Small intestine (tissue), 7 donors: Measurements from ENCODE around the gene MACF1. TPM values are rescaled to one million over a fixed set of nuclear protein-coding genes. Genes with fewer than 3 reads are reported as not detected.

Source experiments
- DNase-seq, 2 donors: peaks; one replicate each; pipeline versions ENCODE4 v3.0.0 to v3.0.0-alpha.2; 2013
- FAIRE-seq: peaks from 2 replicates; lab custom pipeline; 2012; peaks lifted over from hg19 to GRCh38; lab: Jason Lieb, UNC
- H3K27ac ChIP-seq, 3 donors: one replicate each; pipeline ENCODE4 v1.5.1; 2013; ENCODE audit warnings: low read length in 2 of 3, mild to moderate bottlenecking in 2 of 3, control low read depth in 1 of 3, inconsistent platforms in 1 of 3, low read depth in 1 of 3, moderate library complexity in 1 of 3
- H3K27me3 ChIP-seq, 3 donors: one replicate each; pipeline ENCODE4 v1.6.1; 2013; ENCODE audit warnings: low read length in 3 of 3, inconsistent platforms in 1 of 3; ENCODE audit not compliant: control insufficient read depth in 3 of 3, insufficient read depth in 3 of 3
- H3K36me3 ChIP-seq, 3 donors: one replicate each; pipeline ENCODE4 v1.6.1; 2013; ENCODE audit warnings: low read length in 3 of 3, inconsistent platforms in 1 of 3, low read depth in 1 of 3, mild to moderate bottlenecking in 1 of 3, moderate library complexity in 1 of 3; ENCODE audit not compliant: control insufficient read depth in 3 of 3, insufficient read depth in 2 of 3
- H3K4me1 ChIP-seq, 3 donors: one replicate each; pipeline ENCODE4 v1.6.1; 2013; ENCODE audit warnings: low read length in 2 of 3, inconsistent platforms in 1 of 3, low read depth in 1 of 3, mild to moderate bottlenecking in 1 of 3, moderate library complexity in 1 of 3; ENCODE audit not compliant: control insufficient read depth in 3 of 3, insufficient read depth in 2 of 3
- H3K4me3 ChIP-seq, 3 donors: one replicate each; pipeline ENCODE4 v1.5.1; 2013; ENCODE audit warnings: low read length in 3 of 3, control low read depth in 1 of 3, inconsistent platforms in 1 of 3, low read depth in 1 of 3, mild to moderate bottlenecking in 1 of 3, moderate library complexity in 1 of 3
- H3K9me3 ChIP-seq, 2 donors: one replicate each; pipeline ENCODE4 v1.6.1; 2013; ENCODE audit warnings: low read depth in 1 of 2, low read length in 1 of 2; ENCODE audit not compliant: control insufficient read depth in 2 of 2, insufficient read depth in 1 of 2
- WGBS, 3 donors: extraction: QIAGEN DNeasy Blood & Tissue Kit; methylation state at CpG; one replicate each; pipeline ENCODE4 v1.1.7; 2013; 5-methylcytosine and 5-hydroxymethylcytosine counted together
- polyA plus RNA-seq, 4 donors: library from polyadenylated mRNA; stranded (reverse) in 3 of 4; unstranded in 1 of 4; fragments of 200-250 nt in 3 of 4; fragments of 120-200 nt in 1 of 4; gene quantifications; one replicate each; pipeline versions ENCODE4 v1.2.1 to v1.2.3, GENCODE V29; 2013
- donor health status: healthy with polysubstance abuse.
- donor health status: control.
- donor health status: control.
- donor health status: Bipolar disorder and iron deficiency.
- donor health status: healthy.

The MACF1 gene
- polyA plus RNA-seq, 4 donors, result 18.1 to 64.8 (median 34.6) TPM

- peaks cover 2 to 27% (median 2%) of the 10 kb centered on the region in 3 donors for H3K36me3 ChIP-seq
- no peak for DNase-seq
- no peaks in the 10 kb centered on the region for H3K27me3 ChIP-seq
- H3K9me3 ChIP-seq, result no peaks in the 10 kb centered on the region
- no peak overlapping the region for H3K27ac ChIP-seq
- H3K4me3 ChIP-seq, result no peak overlapping the region
- no peak for FAIRE-seq
- peaks cover 0 to 16% (median 4%) of the 10 kb centered on the region in 3 donors for H3K4me1 ChIP-seq
These were observed 212.1 kb downstream of the MACF1 start for GRCh38 chr1:39416609-39417008.

- H3K27me3 ChIP-seq, result no peaks in the 10 kb centered on the region
- no peaks in the 10 kb centered on the region for H3K9me3 ChIP-seq
- no peak for FAIRE-seq
- WGBS, 3 donors, result 82 to 92% (median 91%) methylated on average over 4 of the region's 4 CpGs
- H3K4me3 ChIP-seq, result no peak overlapping the region
- no peak for DNase-seq
- H3K27ac ChIP-seq, result no peak overlapping the region
- H3K4me1 ChIP-seq, result peaks cover 0 to 13% (median 0%) of the 10 kb centered on the region in 3 donors
- peaks cover 0 to 20% (median 5%) of the 10 kb centered on the region in 3 donors for H3K36me3 ChIP-seq
These were observed 213.7 kb downstream of the MACF1 start for GRCh38 chr1:39418236-39418635.

- H3K4me1 ChIP-seq, result peaks cover 0 to 5% (median 0%) of the 10 kb centered on the region in 3 donors
- no peak overlapping the region for H3K4me3 ChIP-seq
- DNase-seq (no peak), FAIRE-seq (no peak)
- H3K36me3 ChIP-seq, result peaks cover 0 to 11% (median 9%) of the 10 kb centered on the region in 3 donors
- no peak overlapping the region for H3K27ac ChIP-seq
- no peaks in the 10 kb centered on the region for H3K9me3 ChIP-seq
- H3K27me3 ChIP-seq, result no peaks in the 10 kb centered on the region
These were observed 216.0 kb downstream of the MACF1 start for GRCh38 chr1:39420493-39420892.

GRCh38 chr1:39422614-39423013, 218.1 kb downstream of the MACF1 start:
- Histone ChIP-seq H3K4me3 (no peak overlapping the region), H3K9me3 (no peaks in the 10 kb centered on the region), H3K36me3 (peaks cover 0 to 10% (median 9%) of the 10 kb centered on the region in 3 donors), H3K27me3 (no peaks in the 10 kb centered on the region), H3K4me1 (no peaks in the 10 kb centered on the region), H3K27ac (no peak overlapping the region)
- WGBS, 3 donors, result 86 to 88% (median 86%) methylated on average over 4 of the region's 4 CpGs
- FAIRE-seq (no peak), DNase-seq (no peak)

GRCh38 chr1:39425151-39425550, 220.7 kb downstream of the MACF1 start:
- FAIRE-seq (no peak), DNase-seq (no peak)
- H3K4me1 ChIP-seq, result no peaks in the 10 kb centered on the region
- 86 to 90% (median 89%) methylated on average over 3 of the region's 3 CpGs for WGBS, 3 donors
- H3K36me3 ChIP-seq, result peaks cover 5 to 19% (median 12%) of the 10 kb centered on the region in 3 donors
- H3K4me3 ChIP-seq, result no peak overlapping the region
- no peaks in the 10 kb centered on the region for H3K27me3 ChIP-seq
- H3K27ac ChIP-seq, result no peak overlapping the region
- H3K9me3 ChIP-seq, result no peaks in the 10 kb centered on the region

- no peak for FAIRE-seq
- Histone ChIP-seq H3K4me3 (no peak overlapping the region), H3K36me3 (peaks cover 5 to 23% (median 14%) of the 10 kb centered on the region in 3 donors)
These were observed 221.1 kb downstream of the MACF1 start for GRCh38 chr1:39425634-39426033.

GRCh38 chr1:39426346-39426745, 221.9 kb downstream of the MACF1 start:
- H3K4me3 ChIP-seq, result no peak overlapping the region
- no peaks in the 10 kb centered on the region for H3K4me1 ChIP-seq
- peaks cover 5 to 23% (median 14%) of the 10 kb centered on the region in 3 donors for H3K36me3 ChIP-seq
- no peaks in the 10 kb centered on the region for H3K9me3 ChIP-seq
- WGBS, 3 donors, result 97 to 100% (median 98%) methylated on average over 1 of the region's 1 CpG
- H3K27ac ChIP-seq, result no peak overlapping the region
- DNase-seq (no peak), FAIRE-seq (no peak)
- H3K27me3 ChIP-seq, result no peaks in the 10 kb centered on the region

More at GRCh38 chr1:39425634-39426033, 221.1 kb downstream of the MACF1 start:
- H3K4me1 ChIP-seq, result no peaks in the 10 kb centered on the region
- DNase-seq, result no peak
- no peaks in the 10 kb centered on the region for H3K9me3 ChIP-seq
- H3K27me3 ChIP-seq, result no peaks in the 10 kb centered on the region
- no peak overlapping the region for H3K27ac ChIP-seq

- no peak for DNase-seq
- WGBS, 3 donors, result 58 to 73% (median 63%) methylated on average over 1 of the region's 1 CpG
These were observed 222.9 kb downstream of the MACF1 start for GRCh38 chr1:39427374-39427773.

GRCh38 chr1:39427912-39428311, 223.4 kb downstream of the MACF1 start:
- peaks cover 7 to 19% (median 18%) of the 10 kb centered on the region in 3 donors for H3K36me3 ChIP-seq
- FAIRE-seq (no peak), DNase-seq (no peak)
- no peaks in the 10 kb centered on the region for H3K27me3 ChIP-seq
- H3K9me3 ChIP-seq, result no peaks in the 10 kb centered on the region
- 84 to 100% (median 94%) methylated on average over 4 of the region's 4 CpGs for WGBS, 3 donors
- H3K27ac ChIP-seq, result no peak overlapping the region
- no peak overlapping the region for H3K4me3 ChIP-seq
- no peaks in the 10 kb centered on the region for H3K4me1 ChIP-seq

More at GRCh38 chr1:39427374-39427773, 222.9 kb downstream of the MACF1 start:
- Histone ChIP-seq H3K36me3 (peaks cover 6 to 21% (median 20%) of the 10 kb centered on the region in 3 donors), H3K27ac (no peak overlapping the region), H3K4me3 (no peak overlapping the region), H3K9me3 (no peaks in the 10 kb centered on the region), H3K27me3 (no peaks in the 10 kb centered on the region), H3K4me1 (no peaks in the 10 kb centered on the region)
- FAIRE-seq, result no peak
